Upper lobe of right lung (tissue), 1 donor: ENCODE results near the gene TAS2R38. TPM values are rescaled to one million over a fixed set of nuclear protein-coding genes. Genes with fewer than 3 reads are reported as not detected.
"Not testable (repeated sequence)": the region's sequence is repeated elsewhere in the genome, so short reads cannot be mapped to it uniquely, and the experiment has no call there.

Experiments
- ATAC-seq: fragments of 200-7000 bp; cut with Tn5 transposase; one replicate; pipeline ENCODE4 v1.9.1; 2020; ENCODE audit warnings: mild to moderate bottlenecking, moderate library complexity
- DNase-seq: peaks from one replicate; pipeline ENCODE4 v3.0.0-alpha.2; 2020
- H3K27ac ChIP-seq: fragments of 200-600 bp; one replicate; pipeline ENCODE4 v1.8.0; 2022
- H3K27me3 ChIP-seq: fragments of 200-600 bp; one replicate; pipeline ENCODE4 v1.8.0; 2022; ENCODE audit warnings: mild to moderate bottlenecking
- H3K36me3 ChIP-seq: fragments of 200-600 bp; one replicate; pipeline ENCODE4 v1.8.0; 2022
- H3K4me1 ChIP-seq: fragments of 200-600 bp; one replicate; pipeline ENCODE4 v1.8.0; 2022
- H3K4me3 ChIP-seq: fragments of 200-600 bp; one replicate; pipeline ENCODE4 v1.8.0; 2022; ENCODE audit warnings: mild to moderate bottlenecking
- H3K9me3 ChIP-seq: fragments of 200-600 bp; one replicate; pipeline ENCODE4 v1.8.0; 2022
- CTCF ChIP-seq: fragments of 200-600 bp; IDR thresholded peaks from one replicate; pipeline ENCODE4 v1.8.0; 2022; ENCODE audit warnings: antibody characterized with exemption
- intact Hi-C: fragments of 100-400 bp; cut with DNase I; formaldehyde crosslinking; loops from one replicate; pipeline ENCODE4 v1.11.0; 2022
- total RNA-seq: library from RNA; stranded (reverse); fragmentation: NEBNext Ultra II Directional; extraction: Animal tissue kit (Norgen Biotek cat#: 25700); gene quantifications from one replicate; pipeline ENCODE4 v1.2.1, GENCODE V29; 2021
- donor health status: DM: no; HTN: yes; CAD: no; lungs with severe emphysema.

Gene TAS2R38
- total RNA-seq, 1 donor from 2014 or later = not detected

DNA sequence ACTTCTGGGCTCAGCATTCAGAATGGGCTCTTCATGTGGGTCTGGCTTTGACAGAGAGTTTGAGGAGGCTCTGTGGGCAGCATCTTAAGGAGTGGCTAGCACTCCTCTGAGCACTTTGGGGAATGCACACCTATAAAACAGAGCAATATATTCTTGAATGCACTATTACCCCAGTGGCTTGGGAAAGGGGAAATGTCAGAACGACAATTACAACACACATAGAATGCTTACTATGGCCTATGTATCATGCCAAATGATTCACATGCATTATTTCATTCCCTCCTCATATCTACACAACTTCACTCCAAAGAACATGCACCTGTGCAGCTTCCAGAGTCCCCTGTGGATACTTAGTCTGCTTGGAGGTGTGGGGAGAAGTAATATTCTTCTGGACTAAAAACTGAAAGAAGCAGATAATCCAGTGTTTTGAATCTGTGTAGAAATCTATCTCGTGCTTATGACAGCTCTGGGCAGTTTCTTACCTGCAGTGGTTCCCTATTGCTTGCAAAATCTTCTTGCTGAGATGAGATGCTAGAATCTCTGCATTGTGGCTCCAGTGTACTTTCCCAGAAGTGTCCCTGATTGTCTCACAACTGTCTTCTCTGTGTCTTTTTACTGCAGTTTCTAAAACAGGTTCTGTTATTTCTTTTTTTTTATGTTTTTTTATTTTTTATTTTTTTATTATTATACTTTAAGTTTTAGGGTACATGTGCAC lies 16.6 kb upstream of the TAS2R38 start:
- Histone ChIP-seq H3K4me1 (no peaks in the 10 kb centered on the region), H3K27me3 (no peaks in the 10 kb centered on the region), H3K9me3 (no peaks in the 10 kb centered on the region), H3K27ac (no peak overlapping the region), H3K36me3 (no peaks in the 10 kb centered on the region), H3K4me3 (no peak overlapping the region)
- intact Hi-C loops = no loop called here
- TF ChIP-seq CTCF = no peak
- peak; percentile 42 for ATAC-seq
- no peak for DNase-seq

GRCh38 chr7:141987803-141988202 lies 14.2 kb upstream of the TAS2R38 start:
- DNase-seq, H3K27me3 ChIP-seq, ATAC-seq, H3K27ac ChIP-seq, H3K36me3 ChIP-seq, H3K4me3 ChIP-seq, intact Hi-C loops, H3K4me1 ChIP-seq, H3K9me3 ChIP-seq: not testable (repeated sequence)

DNA sequence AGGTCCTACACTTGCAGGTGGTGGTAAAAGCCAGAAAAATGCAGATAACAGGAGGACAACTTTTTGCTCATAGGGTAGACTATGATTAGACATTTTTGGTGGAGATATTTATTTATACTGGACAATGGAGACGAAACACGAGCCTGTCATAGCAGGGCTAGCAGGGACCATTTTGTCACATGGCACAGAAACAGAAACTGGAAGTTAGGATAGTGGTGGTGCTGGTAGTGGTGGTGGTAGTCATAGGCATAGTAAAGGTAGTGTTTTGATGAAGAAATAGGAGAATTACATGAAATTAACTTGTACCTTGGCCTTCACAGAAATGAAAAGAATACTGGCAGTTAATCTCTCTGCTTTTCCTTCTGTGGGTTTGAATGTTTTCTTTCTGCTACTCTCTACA lies 13.3 kb upstream of the TAS2R38 start:
- no peaks in the 10 kb centered on the region for H3K4me1 ChIP-seq
- DNase-seq (no peak), ATAC-seq (no peak)
- no peak for TF ChIP-seq CTCF
- H3K36me3 ChIP-seq = no peaks in the 10 kb centered on the region
- intact Hi-C loops = no loop called here
- no peaks in the 10 kb centered on the region for H3K9me3 ChIP-seq
- H3K27ac ChIP-seq = no peak overlapping the region
- no peaks in the 10 kb centered on the region for H3K27me3 ChIP-seq
- H3K4me3 ChIP-seq = no peak overlapping the region

GRCh38 chr7:141985926-141986325 lies 12.4 kb upstream of the TAS2R38 start:
- ATAC-seq, H3K36me3 ChIP-seq: not testable (repeated sequence)

DNA sequence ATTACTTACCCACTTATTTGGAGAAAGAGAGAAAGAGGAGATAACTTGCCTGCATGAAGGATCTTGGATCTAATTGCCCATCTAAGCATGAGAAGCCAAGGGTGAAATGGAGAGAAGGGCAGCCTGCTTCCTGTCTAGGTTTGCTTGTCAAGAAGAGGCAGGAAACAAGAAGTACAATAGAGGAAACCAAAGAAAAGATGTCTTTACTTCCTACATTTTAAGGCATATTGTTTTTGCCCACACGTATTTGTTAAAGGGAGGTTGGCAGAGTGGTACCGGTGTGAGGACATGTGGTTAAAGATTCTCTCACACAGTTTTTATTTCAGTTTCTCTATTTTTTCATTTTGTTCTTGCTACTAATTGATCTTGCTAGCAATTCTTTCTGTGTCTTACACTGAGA lies 6.0 kb upstream of the TAS2R38 start:
- H3K36me3 ChIP-seq = no peaks in the 10 kb centered on the region
- H3K27me3 ChIP-seq = no peaks in the 10 kb centered on the region
- H3K27ac ChIP-seq = no peak overlapping the region
- intact Hi-C loops = no loop called here
- H3K9me3 ChIP-seq = no peaks in the 10 kb centered on the region
- H3K4me1 ChIP-seq = peaks cover 6% of the 10 kb centered on the region
- DNase-seq (no peak), ATAC-seq (no peak)
- no peak for TF ChIP-seq CTCF
- H3K4me3 ChIP-seq = no peak overlapping the region

More at GRCh38 chr7:141985926-141986325, 12.4 kb upstream of the TAS2R38 start:
- H3K27ac ChIP-seq, DNase-seq, H3K9me3 ChIP-seq, intact Hi-C loops, H3K27me3 ChIP-seq, H3K4me1 ChIP-seq, H3K4me3 ChIP-seq: not testable (repeated sequence)

DNA sequence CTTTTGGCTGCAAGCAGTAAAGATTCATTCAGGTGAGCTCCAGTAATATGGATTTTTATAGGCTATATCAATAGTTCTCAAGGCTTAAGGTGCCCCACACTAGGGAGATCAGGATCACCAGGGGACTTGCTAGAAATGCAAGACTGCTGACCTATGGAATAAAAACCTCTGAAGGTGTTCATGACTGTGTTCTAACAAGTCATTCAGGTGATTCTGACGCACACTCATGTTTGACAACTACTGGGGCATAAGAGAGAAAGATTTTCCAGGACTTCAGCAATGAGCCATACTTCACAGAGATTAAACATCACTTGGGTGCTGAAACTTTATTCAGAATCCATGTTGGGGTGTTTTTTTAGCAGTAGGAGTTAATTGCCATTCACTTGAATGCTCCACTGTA lies 4.8 kb upstream of the TAS2R38 start:
- no peak for TF ChIP-seq CTCF
- H3K4me1 ChIP-seq = peaks cover 6% of the 10 kb centered on the region
- no peaks in the 10 kb centered on the region for H3K27me3 ChIP-seq
- ATAC-seq = no peak
- H3K27ac ChIP-seq = no peak overlapping the region
- DNase-seq = no peak
- intact Hi-C loops = no loop called here
- no peaks in the 10 kb centered on the region for H3K36me3 ChIP-seq
- no peaks in the 10 kb centered on the region for H3K9me3 ChIP-seq
- no peak overlapping the region for H3K4me3 ChIP-seq
